Loucy (cell line): ENCODE results near the gene ITGA8.

Experiments
- H2AFZ ChIP-seq: fragments of 200-600 bp; sonication (generic); 2 replicates; pipeline ENCODE4 v1.6.0; 2016; ENCODE audit warnings: antibody characterized with exemption, mild to moderate bottlenecking, low read length, moderate library complexity
- H3F3A ChIP-seq: fragments of 200-600 bp; 2 replicates; pipeline ENCODE4 v1.6.0; 2016; ENCODE audit warnings: antibody characterized with exemption, low read depth, mild to moderate bottlenecking
- H3K27me3 ChIP-seq: fragments of 200-600 bp; sonication (generic); 2 replicates; pipeline ENCODE4 v1.6.1; 2014; ENCODE audit warnings: low read length, mild to moderate bottlenecking; ENCODE audit not compliant: insufficient read depth, poor library complexity, severe bottlenecking
- H3K36me3 ChIP-seq: fragments of 200-600 bp; sonication (generic); 2 replicates; pipeline ENCODE4 v1.6.1; 2016; ENCODE audit warnings: low read length; ENCODE audit not compliant: insufficient read depth
- H3K4me1 ChIP-seq: fragments of 200-600 bp; sonication (generic); 2 replicates; pipeline ENCODE4 v1.5.1; 2014; ENCODE audit warnings: low read length, mild to moderate bottlenecking; ENCODE audit not compliant: insufficient read depth, poor library complexity, severe bottlenecking
- H3K4me2 ChIP-seq: fragments of 200-600 bp; sonication (generic); 2 replicates; pipeline ENCODE4 v1.6.0; 2014; ENCODE audit warnings: antibody characterized with exemption, low read length, low read depth, mild to moderate bottlenecking; ENCODE audit not compliant: poor library complexity, severe bottlenecking
- H3K4me3 ChIP-seq: fragments of 200-600 bp; sonication (generic); 2 replicates; pipeline ENCODE4 v1.5.1; 2014; ENCODE audit warnings: low read length, mild to moderate bottlenecking, mixed read lengths; ENCODE audit not compliant: poor library complexity, severe bottlenecking
- H3K79me2 ChIP-seq: fragments of 200-600 bp; sonication (generic); 2 replicates; pipeline ENCODE4 v1.6.1; 2014; ENCODE audit warnings: low read length; ENCODE audit not compliant: insufficient read depth
- H3K9ac ChIP-seq: fragments of 200-600 bp; sonication (generic); 2 replicates; pipeline ENCODE4 v1.6.0; 2014; ENCODE audit warnings: mild to moderate bottlenecking, low read depth, low read length, moderate library complexity; ENCODE audit not compliant: poor library complexity, severe bottlenecking
- H3K9me2 ChIP-seq: fragments of 200-600 bp; sonication (generic); replicated peaks from 2 replicates; pipeline ENCODE4 v1.6.1; 2016; ENCODE audit warnings: low read depth, low read length, mixed read lengths
- H3K9me3 ChIP-seq: fragments of 200-600 bp; sonication (generic); 2 replicates; pipeline ENCODE4 v1.6.1; 2014; ENCODE audit warnings: mild to moderate bottlenecking, antibody characterized with exemption, low read length, low read depth; ENCODE audit not compliant: insufficient read depth
- H4K20me1 ChIP-seq: fragments of 200-600 bp; sonication (generic); 2 replicates; pipeline ENCODE4 v1.6.0; 2014; ENCODE audit warnings: antibody characterized with exemption, low read length, mild to moderate bottlenecking; ENCODE audit not compliant: insufficient read depth, poor library complexity, severe bottlenecking
- CTCF ChIP-seq: fragments of 200-600 bp; sonication (generic); conservative IDR thresholded peaks from 2 replicates; pipeline ENCODE4 v1.5.1; 2014; ENCODE audit warnings: mild to moderate bottlenecking, antibody characterized with exemption, low read length
- EZH2phosphoT487 ChIP-seq: fragments of 200-600 bp; IDR thresholded peaks from 2 replicates; pipeline ENCODE4 v1.6.1; 2018; ENCODE audit warnings: antibody characterized with exemption, mild to moderate bottlenecking, moderate library complexity, borderline replicate concordance

ITGA8 gene

GRCh38 chr10:15464381-15464780 lies 255.3 kb downstream of the ITGA8 start:
- no peaks in the 10 kb centered on the region for H3K4me1 ChIP-seq
- no peaks in the 10 kb centered on the region for H4K20me1 ChIP-seq
- TF ChIP-seq CTCF: no peak
- TF ChIP-seq EZH2phosphoT487: no peak
- H3K79me2 ChIP-seq: no peaks in the 10 kb centered on the region
- no peak overlapping the region for H3K4me3 ChIP-seq
- H3K9me3 ChIP-seq: no peaks in the 10 kb centered on the region
- H3F3A ChIP-seq: no peaks in the 10 kb centered on the region
- no peaks in the 10 kb centered on the region for H3K27me3 ChIP-seq
- H3K9ac ChIP-seq: no peak overlapping the region
- no peak overlapping the region for H3K4me2 ChIP-seq
- H3K9me2 ChIP-seq: no peaks in the 10 kb centered on the region
- H2AFZ ChIP-seq: no peak overlapping the region
- no peaks in the 10 kb centered on the region for H3K36me3 ChIP-seq
